ENCODE measurements around the gene FALEC. TPM values are rescaled to one million over a fixed set of nuclear protein-coding genes. Genes with fewer than 3 reads are reported as not detected.

FALEC gene
- total and polyA plus RNA-seq, 9 of the 15 experiments (the other 6 are each of a cell fraction or from before 2014, with no cell fraction given), result 0.15 to 1.8 (median 0.53) TPM; not detected in 5

DNA sequence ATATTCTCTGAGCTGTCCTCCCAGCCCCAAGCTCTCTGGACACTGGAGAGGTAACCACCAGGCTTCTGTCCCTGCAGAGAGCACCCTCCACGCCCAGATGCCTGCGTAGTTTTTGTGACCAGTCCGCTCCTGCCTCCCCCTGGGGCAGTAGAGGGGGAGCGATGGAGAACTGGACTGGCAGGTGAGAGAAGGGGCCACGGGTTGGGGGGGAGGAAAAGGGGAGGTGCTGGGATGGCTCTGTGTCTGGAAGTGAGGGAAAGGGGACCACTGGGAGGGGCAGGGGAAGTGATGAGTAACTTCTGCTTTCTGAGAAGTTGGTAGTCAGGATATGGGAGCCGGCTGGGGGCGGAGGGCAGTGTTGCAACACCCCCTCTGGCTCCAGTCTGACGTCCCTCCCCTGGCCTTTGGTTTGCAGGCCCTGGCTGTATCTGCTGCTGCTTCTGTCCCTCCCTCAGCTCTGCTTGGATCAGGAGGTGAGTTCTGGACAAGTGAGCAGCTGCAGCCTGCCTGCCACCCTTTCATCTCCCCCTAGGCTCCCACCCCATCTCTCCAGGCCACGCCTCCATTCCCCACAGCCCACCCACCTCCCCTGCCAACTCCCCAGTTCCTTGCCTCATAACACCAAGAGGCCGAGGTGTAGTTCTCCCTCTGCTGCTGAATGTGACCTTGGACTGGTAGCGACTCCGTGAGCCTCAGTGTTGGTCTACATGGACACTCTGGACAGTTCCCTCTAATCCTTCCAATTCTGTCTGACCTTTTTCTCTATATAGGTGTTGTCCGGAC, 36.8 kb downstream of the FALEC start (continued):
- TF ChIP-seq, protein P1, sequence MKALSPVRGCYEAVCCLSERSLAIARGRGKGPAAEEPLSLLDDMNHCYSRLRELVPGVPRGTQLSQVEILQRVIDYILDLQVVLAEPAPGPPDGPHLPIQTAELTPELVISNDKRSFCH (CRISPR knock-in tag; IDR thresholded peaks at IDR 0.05), result no peak
- TF ChIP-seq, protein P1 (tag; IDR thresholded peaks at IDR 0.05), result no peak
- TF ChIP-seq ZNF79 (CRISPR knock-in tag; IDR thresholded peaks at IDR 0.05; ENCODE audit: low read depth) (no peak), NEUROD1 (IDR thresholded peaks at IDR 0.05; ENCODE audit: borderline replicate concordance, low read depth, low read length, partially characterized antibody) (no peak), LEF1 (IDR thresholded peaks at IDR 0.05) (0 out of 2 replicates have a peak, but pooled peaks have one; percentile 20), BRD4 (IDR thresholded peaks at IDR 0.05) (no peak), NFYB (IDR thresholded peaks at IDR 0.05; ENCODE audit: extremely low read depth, insufficient read length) (no peak), MAFK (IDR thresholded peaks at IDR 0.05; ENCODE audit: low read length) (no peak), SIN3B (IDR thresholded peaks at IDR 0.05; ENCODE audit: low read depth) (no peak), ARID1B (IDR thresholded peaks at IDR 0.05) (peak; percentile 83), ZNF282 (CRISPR knock-in tag; IDR thresholded peaks at IDR 0.05) (no peak), MXI1 (IDR thresholded peaks at IDR 0.05; ENCODE audit: low read depth, low read length) (no peak), CREBBP (IDR thresholded peaks at IDR 0.05; ENCODE audit: low read depth, low read length) (no peak), POLR2H (tag; IDR thresholded peaks at IDR 0.05; ENCODE audit: low read depth) (no peak)
- TF ChIP-seq, protein P2, sequence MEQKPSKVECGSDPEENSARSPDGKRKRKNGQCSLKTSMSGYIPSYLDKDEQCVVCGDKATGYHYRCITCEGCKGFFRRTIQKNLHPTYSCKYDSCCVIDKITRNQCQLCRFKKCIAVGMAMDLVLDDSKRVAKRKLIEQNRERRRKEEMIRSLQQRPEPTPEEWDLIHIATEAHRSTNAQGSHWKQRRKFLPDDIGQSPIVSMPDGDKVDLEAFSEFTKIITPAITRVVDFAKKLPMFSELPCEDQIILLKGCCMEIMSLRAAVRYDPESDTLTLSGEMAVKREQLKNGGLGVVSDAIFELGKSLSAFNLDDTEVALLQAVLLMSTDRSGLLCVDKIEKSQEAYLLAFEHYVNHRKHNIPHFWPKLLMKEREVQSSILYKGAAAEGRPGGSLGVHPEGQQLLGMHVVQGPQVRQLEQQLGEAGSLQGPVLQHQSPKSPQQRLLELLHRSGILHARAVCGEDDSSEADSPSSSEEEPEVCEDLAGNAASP (IDR thresholded peaks at IDR 0.05), result no peak
- TF ChIP-seq, protein P3, sequence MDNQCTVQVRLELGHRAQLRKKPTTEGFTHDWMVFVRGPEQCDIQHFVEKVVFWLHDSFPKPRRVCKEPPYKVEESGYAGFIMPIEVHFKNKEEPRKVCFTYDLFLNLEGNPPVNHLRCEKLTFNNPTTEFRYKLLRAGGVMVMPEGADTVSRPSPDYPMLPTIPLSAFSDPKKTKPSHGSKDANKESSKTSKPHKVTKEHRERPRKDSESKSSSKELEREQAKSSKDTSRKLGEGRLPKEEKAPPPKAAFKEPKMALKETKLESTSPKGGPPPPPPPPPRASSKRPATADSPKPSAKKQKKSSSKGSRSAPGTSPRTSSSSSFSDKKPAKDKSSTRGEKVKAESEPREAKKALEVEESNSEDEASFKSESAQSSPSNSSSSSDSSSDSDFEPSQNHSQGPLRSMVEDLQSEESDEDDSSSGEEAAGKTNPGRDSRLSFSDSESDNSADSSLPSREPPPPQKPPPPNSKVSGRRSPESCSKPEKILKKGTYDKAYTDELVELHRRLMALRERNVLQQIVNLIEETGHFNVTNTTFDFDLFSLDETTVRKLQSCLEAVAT (IDR thresholded peaks at IDR 0.05), result no peak
- TF ChIP-seq, protein P4, sequence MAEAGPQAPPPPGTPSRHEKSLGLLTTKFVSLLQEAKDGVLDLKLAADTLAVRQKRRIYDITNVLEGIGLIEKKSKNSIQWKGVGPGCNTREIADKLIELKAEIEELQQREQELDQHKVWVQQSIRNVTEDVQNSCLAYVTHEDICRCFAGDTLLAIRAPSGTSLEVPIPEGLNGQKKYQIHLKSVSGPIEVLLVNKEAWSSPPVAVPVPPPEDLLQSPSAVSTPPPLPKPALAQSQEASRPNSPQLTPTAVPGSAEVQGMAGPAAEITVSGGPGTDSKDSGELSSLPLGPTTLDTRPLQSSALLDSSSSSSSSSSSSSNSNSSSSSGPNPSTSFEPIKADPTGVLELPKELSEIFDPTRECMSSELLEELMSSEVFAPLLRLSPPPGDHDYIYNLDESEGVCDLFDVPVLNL (CRISPR knock-in tag; IDR thresholded peaks at IDR 0.05; ENCODE audit: low read depth), result no peak
- TF ChIP-seq, protein P5, sequence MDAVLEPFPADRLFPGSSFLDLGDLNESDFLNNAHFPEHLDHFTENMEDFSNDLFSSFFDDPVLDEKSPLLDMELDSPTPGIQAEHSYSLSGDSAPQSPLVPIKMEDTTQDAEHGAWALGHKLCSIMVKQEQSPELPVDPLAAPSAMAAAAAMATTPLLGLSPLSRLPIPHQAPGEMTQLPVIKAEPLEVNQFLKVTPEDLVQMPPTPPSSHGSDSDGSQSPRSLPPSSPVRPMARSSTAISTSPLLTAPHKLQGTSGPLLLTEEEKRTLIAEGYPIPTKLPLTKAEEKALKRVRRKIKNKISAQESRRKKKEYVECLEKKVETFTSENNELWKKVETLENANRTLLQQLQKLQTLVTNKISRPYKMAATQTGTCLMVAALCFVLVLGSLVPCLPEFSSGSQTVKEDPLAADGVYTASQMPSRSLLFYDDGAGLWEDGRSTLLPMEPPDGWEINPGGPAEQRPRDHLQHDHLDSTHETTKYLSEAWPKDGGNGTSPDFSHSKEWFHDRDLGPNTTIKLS (IDR thresholded peaks at IDR 0.05; ENCODE audit: borderline replicate concordance, low read depth), result no peak
- TF ChIP-seq, protein P6, sequence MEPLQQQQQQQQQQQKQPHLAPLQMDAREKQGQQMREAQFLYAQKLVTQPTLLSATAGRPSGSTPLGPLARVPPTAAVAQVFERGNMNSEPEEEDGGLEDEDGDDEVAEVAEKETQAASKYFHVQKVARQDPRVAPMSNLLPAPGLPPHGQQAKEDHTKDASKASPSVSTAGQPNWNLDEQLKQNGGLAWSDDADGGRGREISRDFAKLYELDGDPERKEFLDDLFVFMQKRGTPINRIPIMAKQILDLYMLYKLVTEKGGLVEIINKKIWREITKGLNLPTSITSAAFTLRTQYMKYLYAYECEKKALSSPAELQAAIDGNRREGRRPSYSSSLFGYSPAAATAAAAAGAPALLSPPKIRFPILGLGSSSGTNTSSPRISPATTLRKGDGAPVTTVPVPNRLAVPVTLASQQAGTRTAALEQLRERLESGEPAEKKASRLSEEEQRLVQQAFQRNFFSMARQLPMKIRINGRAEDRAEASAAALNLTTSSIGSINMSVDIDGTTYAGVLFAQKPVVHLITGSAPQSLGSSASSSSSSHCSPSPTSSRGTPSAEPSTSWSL (CRISPR knock-in tag; IDR thresholded peaks at IDR 0.05; ENCODE audit: borderline replicate concordance), result no peak

Measured in K562 (cell line).